NCI-H1092 treated with DMSO at 0.1 percent for 48 hours (cell line): Measurements from ENCODE around the gene USP48.
A peak's percentile ranks its signal among the peaks of the same experiment; 100 is the strongest.

Experiments
- DNase-seq: peaks from one replicate; lab custom pipeline; 2025; lab: John Stamatoyannopoulos, UW

Gene USP48

GRCh38 chr1:21749109-21749508 lies 33.8 kb downstream of the USP48 start:
- no peak for DNase-seq

DNA sequence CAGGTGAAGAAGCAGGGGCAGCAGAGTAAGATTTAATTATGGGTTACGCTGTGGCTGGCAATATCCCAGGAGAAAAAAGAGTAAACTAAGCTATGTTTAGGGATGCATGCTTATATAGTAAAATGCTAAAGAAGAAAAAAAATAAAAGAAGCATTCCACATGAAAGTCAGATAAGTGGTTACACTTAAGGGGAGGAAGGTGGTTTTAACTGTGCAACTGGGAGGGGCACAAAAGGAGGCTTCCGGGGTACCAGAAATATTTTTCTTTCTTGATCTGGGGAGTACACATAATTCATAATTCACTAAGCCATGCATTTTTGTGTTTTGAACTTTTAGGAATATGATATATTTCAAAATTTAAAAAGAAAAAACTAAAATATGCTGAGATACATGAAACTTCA lies 39.5 kb downstream of the USP48 start:
- DNase-seq: no peak

DNA sequence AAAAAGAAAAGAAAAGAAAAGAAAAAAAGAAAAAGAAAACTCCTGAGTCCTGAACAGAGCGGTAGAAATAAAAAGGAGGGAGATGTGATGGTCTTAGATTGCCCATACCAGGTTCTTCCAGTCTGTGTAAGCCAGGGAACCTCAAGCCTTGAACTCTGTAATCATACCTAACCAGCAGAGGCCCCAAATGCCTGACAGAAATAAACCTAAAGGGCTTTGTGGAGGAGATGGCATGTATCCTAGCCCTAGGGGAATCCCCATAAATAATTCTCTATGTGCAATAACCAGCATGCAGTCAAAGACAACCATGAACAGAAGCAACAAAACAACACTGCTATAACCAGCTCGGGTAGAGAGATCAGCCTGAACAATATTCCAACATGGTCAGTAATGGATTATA lies 40.4 kb downstream of the USP48 start:
- no peak for DNase-seq

- DNase-seq: no peak
Observed at GRCh38 chr1:21741206-21741605, 41.7 kb downstream of the USP48 start.

DNA sequence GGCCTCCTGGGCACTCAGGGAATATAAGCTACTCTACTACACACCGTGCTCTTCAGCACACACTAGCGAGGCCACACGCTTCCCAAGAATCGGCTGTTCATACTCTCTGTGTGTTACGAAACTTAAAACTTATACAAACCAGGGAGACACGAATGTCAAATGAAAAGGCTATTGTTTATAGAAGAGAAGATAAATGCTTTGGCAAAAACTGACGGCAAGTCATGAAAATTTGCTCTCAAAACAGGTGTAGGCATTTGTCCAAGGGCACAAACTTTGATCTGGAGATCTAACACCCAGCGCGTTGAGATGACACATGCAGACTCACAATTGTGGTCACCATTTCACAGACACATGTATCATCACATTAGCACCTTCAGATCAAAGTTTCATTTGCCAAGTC lies 46.1 kb downstream of the USP48 start:
- no peak for DNase-seq

DNA sequence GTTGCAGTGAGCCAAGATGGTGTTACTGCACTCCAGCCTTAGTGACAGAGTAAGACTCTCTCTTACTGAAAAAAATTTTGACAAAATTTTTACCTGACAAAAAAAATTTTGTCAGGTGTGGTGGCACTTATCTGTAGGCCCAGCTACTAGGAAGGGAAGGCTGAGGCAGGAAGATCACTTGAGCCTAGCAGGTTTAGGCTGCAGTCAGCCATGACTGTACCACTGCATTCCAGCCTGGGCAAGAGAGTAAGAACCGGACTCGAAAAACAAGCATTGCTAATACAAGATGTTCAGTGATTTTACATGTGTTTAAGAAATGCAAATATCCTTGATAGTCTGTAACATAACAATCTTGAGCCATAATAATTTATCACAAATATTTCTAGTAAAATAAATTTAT lies 46.9 kb downstream of the USP48 start:
- no peak for DNase-seq

- DNase-seq: no peak
Observed at GRCh38 chr1:21734526-21734925, 48.4 kb downstream of the USP48 start.

DNA sequence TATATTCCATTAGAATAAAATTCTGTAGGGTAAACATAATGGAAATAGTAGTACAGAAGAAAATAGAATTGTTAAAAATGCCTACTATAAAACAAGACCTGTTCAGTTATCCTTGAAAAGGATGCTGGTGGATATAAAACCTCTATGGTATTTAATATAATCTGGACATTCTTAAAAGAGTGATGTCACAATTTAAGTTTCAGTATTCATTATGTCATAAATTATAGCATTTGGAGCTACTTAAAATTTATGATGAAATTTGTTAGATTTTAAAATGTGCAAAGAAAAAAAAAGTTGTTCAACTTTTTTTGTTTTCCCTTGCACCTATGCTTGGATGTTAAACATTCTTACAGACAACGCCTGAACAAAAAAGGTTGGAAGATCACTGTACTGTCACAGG lies 50.3 kb downstream of the USP48 start:
- DNase-seq: no peak

DNA sequence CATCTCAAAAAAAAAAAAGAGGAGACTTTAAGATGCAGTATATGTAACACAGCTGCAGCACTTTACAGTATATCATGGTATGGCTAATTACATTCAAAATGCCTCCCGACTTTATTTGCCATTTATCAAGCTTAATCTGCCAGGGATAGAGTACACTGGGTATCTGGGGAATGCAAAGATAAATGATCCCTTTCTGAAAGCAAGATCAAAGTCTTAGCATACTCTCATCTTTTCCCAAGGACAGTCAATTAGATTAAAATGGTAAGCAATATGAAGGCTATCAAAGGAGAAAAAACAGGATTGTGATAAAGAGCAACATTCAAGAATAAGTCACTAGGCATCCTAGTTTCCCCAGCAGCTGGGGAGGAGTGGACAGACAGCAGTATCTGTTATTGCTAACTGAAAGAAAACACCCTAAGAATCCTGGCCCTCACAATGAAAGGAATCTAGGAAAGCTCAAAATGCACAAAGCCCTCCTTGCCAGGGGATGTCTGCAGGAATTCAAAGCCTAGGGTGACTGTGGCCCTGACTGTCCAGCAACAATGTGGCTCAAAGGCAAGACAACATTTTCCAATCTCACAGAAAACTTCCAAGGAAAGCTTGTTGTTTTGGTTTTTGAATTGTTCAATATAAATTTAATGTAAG lies 57.1 kb downstream of the USP48 start:
- no peak for DNase-seq

- DNase-seq: no peak
Observed at GRCh38 chr1:21724570-21724969, 58.4 kb downstream of the USP48 start.

DNA sequence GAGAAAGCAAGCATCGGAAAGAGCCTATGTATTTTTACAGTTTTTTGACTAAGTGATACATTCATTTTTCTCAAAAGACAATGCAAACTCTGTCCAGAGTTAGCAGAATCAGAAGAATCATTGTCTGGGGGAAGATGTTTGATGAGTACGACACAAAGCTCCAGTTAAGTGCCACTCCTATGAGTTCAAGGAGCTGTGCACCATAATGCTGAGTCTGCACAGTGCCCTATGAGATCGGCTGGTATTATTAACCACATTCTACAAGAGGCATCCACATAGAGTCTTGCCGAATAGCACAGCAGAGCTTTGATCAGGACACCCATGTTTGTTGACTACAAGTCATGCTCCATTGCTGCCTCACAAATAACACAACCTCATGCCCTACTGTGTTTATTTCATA lies 58.9 kb downstream of the USP48 start:
- no peak for DNase-seq

GRCh38 chr1:21721295-21721985 lies 61.5 kb downstream of the USP48 start:
- no peak for DNase-seq

DNA sequence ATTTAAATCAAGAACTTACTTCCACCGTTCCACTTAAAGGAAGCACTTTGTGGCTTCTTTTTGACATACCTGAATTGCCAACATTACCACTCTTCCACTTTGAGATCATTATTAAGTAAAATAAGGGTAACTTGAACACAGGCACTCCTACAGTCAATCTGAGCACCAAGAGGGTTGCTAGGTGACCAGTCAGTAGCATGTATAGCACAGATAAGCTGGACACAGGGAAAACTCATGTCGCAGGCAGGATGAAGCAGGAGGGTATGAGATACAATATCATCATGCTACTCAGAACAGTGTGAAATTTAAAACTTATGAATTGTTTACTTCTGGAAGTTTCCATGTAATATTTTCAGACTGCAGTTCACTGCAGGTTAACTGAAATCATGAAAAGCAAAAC lies 66.8 kb downstream of the USP48 start:
- DNase-seq: no peak

DNA sequence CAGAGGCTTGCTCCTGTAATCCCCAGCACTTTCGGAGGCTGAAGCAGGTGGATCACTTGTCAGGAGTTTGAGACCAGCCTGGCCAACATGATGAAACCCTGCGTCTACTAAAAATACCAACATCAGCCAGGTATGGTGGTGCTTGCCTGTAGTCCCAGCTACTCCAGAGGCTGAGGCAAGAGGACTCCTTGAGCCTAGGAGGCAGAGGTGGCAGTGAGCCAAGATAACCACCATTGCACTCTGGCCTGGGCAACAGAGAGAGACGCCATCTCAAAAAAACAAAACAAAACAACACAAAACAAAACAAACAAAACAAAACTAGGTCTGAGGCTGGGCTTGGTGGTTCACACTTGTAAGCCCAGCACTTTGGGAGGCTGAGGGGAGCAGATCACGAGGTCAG lies 75.1 kb downstream of the USP48 start:
- no peak for DNase-seq

DNA sequence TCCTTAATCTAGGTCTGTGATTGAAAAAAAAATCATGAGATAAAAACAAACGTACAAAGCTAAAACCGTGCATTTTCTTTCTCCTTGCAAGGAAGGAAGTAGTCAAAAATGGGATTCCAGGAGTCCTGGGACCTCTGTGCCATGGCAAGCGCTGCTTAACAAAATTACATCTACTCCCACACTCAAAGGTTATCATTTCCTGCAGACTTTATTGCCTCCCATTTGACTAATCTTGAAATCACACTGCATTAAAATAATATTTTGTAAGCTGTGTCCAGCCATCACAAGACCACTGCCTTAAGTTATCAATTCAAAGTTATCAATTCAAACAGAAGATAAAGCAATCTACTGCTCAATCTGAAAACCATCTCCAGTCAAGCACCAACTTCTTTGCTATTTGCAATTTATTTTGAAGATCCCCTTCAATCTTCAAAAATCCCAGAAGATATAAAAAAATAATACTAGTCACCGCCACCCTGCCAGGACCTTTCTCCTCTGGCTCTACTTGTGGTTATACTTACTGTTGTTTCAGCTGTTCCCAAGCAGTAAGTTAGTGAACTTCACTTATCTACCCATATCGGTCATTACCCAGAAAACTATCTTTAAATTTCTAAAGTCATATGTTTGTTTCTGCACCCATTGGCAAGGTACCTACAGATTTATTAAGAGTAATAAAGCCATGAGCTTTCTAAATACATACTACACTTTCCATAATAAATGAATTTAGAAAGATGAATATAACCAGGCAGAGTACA lies 75.7 kb downstream of the USP48 start:
- no peak for DNase-seq

DNA sequence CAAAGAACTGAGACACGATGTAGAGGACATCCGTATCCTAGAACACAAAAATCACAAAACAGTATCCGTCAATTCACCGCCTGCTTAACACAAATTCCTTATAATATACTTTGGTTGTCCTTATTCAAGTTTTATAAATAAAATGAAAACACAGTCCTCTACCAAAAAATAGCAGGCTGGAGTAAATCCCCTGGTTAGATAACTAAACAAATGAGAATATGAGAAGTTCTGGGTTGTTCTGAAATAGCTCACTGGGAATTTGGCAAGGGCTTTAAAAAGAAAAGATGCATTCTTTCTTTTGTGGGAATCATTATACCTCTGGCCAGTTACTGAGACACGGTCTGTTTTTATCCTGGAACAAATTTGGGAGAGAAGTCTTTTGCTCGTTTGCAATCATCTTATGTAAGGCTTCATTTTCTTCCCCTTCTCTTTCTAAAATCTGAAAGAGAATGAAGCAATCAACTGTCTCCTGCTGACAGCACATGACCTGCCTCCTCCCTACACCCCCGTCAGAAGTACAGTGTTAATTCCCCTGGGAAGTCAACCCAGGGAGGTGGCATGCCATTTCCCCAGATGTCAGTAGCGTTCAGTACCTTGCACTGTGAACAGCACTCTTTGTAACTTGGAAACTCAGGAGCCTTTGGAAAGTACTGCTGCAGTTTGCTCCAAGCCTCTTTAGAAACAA lies 76.7 kb downstream of the USP48 start:
- DNase-seq: no peak

- no peak for DNase-seq
Observed at GRCh38 chr1:21705303-21705980, 77.5 kb downstream of the USP48 start.

DNA sequence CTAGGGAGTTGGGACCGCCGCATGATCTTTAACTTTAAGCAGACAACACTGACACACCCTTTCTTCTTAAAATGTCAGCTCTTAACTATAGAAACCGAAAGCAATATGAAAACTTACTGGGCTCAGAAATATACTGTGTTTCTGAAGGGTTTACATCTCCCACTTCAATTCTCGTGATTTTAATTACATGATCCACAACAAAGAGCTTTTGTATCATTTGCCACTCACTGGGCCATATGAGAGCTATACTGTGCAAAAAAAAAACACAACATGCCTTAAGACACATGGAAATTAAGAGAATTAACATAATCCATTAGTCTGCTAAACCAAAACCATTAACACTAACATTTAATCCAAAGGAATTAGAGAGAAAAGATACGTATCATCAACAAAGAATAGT lies 78.8 kb downstream of the USP48 start:
- DNase-seq: no peak

GRCh38 chr1:21703318-21703963 lies 79.5 kb downstream of the USP48 start:
- DNase-seq: peak; percentile 29

DNA sequence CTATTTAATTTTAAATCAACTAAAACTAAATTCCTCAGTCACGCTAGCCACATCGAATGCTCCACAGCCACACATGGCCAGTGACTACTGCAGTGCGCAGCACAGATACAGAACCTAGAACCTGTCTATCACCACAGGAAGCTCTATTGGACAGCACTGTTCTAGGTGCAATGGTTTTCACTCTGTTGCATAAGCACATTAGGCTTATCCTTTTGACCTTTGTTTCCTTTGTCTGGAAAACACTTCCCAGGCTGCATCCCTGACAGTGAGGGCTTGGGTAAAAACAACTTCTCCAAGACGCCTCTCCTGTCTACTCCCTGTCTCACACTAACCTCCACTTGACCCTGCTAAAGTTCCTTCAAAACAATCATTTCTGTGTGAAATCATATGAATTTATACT lies 80.2 kb downstream of the USP48 start:
- DNase-seq: no peak

DNA sequence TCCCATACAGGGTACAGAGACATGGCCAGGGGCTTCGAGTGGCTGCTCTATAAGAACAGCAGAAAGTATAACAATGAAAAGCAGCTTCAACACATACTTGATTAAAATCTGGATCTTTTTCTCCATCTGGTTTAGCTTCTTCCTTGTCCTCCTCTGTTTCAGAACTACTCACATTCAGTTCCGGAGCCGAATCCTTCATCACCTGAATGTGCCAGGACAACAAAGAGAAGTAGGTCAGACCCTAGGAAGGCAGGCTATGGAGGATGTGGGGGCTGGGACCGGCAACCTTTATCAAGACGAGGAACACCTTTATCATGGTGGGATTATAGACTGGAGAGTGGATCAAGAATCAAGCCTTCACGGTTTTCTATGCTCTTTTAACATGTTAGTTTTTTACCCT lies 81.5 kb downstream of the USP48 start:
- no peak for DNase-seq

- no peak for DNase-seq
Observed at GRCh38 chr1:21700094-21700493, 82.9 kb downstream of the USP48 start.
